ENCODE measurements around the gene PTPA. TPM values are rescaled to one million over a fixed set of nuclear protein-coding genes. Genes with fewer than 3 reads are reported as not detected.

The PTPA gene
- total and polyA plus RNA-seq, 9 of the 15 experiments (the other 6 are each of a cell fraction or from before 2014, with no cell fraction given), result 1.7 to 121 (median 72.6) TPM

DNA sequence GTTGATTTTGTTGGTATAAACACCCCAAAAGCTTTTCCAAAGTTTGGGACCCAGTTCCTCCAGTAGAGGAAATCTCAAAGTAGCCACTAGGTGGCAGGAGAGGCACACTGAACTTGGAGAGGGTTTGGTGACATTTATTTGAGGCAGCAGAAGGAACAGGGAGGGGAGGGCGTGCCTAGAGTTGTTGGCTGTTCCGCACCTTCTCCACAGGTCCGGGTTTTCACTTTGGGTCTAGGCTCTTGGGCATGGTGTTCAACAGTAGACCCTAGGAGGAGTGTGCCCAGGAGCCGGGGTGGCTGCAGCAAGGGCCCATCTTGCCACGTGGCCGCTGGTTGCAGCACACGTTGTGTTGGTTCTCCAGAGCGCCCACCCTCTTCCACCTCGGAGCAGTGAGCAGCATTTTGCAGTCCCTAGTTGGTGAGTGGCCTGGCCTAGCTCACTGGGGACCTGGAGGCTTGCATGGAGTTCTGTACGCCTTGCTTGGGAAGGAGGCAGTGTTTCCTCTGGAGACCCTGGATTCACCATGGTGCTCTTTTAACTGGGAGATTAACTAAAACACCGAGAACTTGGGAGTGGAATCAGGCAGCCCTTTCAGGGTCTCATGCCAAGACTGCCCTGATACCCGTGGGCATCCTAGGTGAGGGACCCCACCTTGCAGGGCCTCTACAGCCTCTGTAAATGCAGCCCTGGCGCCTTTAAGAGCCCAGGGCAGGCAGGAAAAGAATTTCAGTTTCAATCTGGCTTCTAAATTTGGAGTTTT, 28.2 kb downstream of the PTPA start (continued):
- no peak for TF ChIP-seq NR4A1 (CRISPR knock-in tag; IDR thresholded peaks at IDR 0.05)
- no peak for TF ChIP-seq NR4A1 (tag; IDR thresholded peaks at IDR 0.05)
- no peak for TF ChIP-seq RBM22 (IDR thresholded peaks at IDR 0.05; ENCODE audit: low read depth, low read length, poor library complexity, severe bottlenecking)
- TF ChIP-seq BRF2 (IDR thresholded peaks at IDR 0.05; ENCODE audit: borderline replicate concordance, insufficient read depth, insufficient read length), result no peak
- no peak for TF ChIP-seq RBM17 (IDR thresholded peaks at IDR 0.05; ENCODE audit: borderline replicate concordance, low read depth, low read length)
- TF ChIP-seq ZNF444 (CRISPR knock-in tag; IDR thresholded peaks at IDR 0.05), result no peak
- no peak for TF ChIP-seq PTTG1 (tag; IDR thresholded peaks at IDR 0.05; ENCODE audit: low read depth)
- peak; percentile 43; the same call in 1 of the 2 replicates for TF ChIP-seq PHF21A (IDR thresholded peaks at IDR 0.05; ENCODE audit: borderline replicate concordance, low read depth)
- TF ChIP-seq TGIF2 (CRISPR knock-in tag; IDR thresholded peaks at IDR 0.05), result no peak
- TF ChIP-seq RAD21 (CRISPR knock-in tag; conservative IDR thresholded peaks at IDR 0.05 in 1 of 2, IDR thresholded peaks at IDR 0.05 in 1 of 2), result peak; percentile 90 to 91
- no peak for TF ChIP-seq NFIX (CRISPR knock-in tag; IDR thresholded peaks at IDR 0.05; ENCODE audit: low read depth)
- no peak for TF ChIP-seq TEAD2 (tag; IDR thresholded peaks at IDR 0.05)
- TF ChIP-seq ZNF318 (IDR thresholded peaks at IDR 0.05; ENCODE audit: borderline replicate concordance in 1 of 2, low read depth in 1 of 2), result no peak
- no peak for TF ChIP-seq MIER1 (IDR thresholded peaks at IDR 0.05; ENCODE audit: low read depth)
- no peak for TF ChIP-seq ZNF778 (CRISPR knock-in tag; IDR thresholded peaks at IDR 0.05)
- no peak for TF ChIP-seq DNMT1 (IDR thresholded peaks at IDR 0.05)
- no peak for TF ChIP-seq ELF4 (CRISPR knock-in tag; IDR thresholded peaks at IDR 0.05)
- TF ChIP-seq SMARCE1 (IDR thresholded peaks at IDR 0.05), result no peak
